ENCODE results near the gene RETREG3. TPM values are rescaled to one million over a fixed set of nuclear protein-coding genes. Genes with fewer than 3 reads are reported as not detected.

The RETREG3 gene
- total and polyA plus RNA-seq, 9 of the 15 experiments (the other 6 are each of a cell fraction or from before 2014, with no cell fraction given): 4.1 to 39.0 (median 16.9) TPM

GRCh38 chr17:42536372-42537155 lies 72.6 kb downstream of the RETREG3 start (continued):
- TF ChIP-seq, protein P1, sequence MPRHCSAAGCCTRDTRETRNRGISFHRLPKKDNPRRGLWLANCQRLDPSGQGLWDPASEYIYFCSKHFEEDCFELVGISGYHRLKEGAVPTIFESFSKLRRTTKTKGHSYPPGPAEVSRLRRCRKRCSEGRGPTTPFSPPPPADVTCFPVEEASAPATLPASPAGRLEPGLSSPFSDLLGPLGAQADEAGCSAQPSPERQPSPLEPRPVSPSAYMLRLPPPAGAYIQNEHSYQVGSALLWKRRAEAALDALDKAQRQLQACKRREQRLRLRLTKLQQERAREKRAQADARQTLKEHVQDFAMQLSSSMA (CRISPR knock-in tag; IDR thresholded peaks at IDR 0.05): no peak
- no peak; the same call in 1 of the 2 replicates for TF ChIP-seq SMAD3 (CRISPR knock-in tag; conservative IDR thresholded peaks at IDR 0.05)
- TF ChIP-seq CBFA2T3 (IDR thresholded peaks at IDR 0.05): peak; percentile 43
- no peak for TF ChIP-seq LCOR (CRISPR knock-in tag; IDR thresholded peaks at IDR 0.05)
- no peak for TF ChIP-seq ARHGAP35 (IDR thresholded peaks at IDR 0.05; ENCODE audit: partially characterized antibody)
- no peak for TF ChIP-seq SP1 (CRISPR knock-in tag; IDR thresholded peaks at IDR 0.05)
- no peak for TF ChIP-seq SRSF7 (optimal IDR thresholded peaks at IDR 0.05; ENCODE audit: low read depth, low read length)
- TF ChIP-seq ASH1L (IDR thresholded peaks at IDR 0.05; ENCODE audit: borderline replicate concordance, low read depth, partially characterized antibody): no peak
- TF ChIP-seq TSC22D4 (tag; IDR thresholded peaks at IDR 0.05): no peak
- peak; percentile 32 for TF ChIP-seq HMGN3 (IDR thresholded peaks at IDR 0.05; ENCODE audit: borderline replicate concordance, extremely low read depth, insufficient read length, low read depth, low read length)
- TF ChIP-seq CBFA2T2 (conservative IDR thresholded peaks at IDR 0.05): no peak; the same call in 1 of the 2 replicates
- TF ChIP-seq HDGF (IDR thresholded peaks at IDR 0.05): 0 out of 2 replicates have a peak, but pooled peaks have one; percentile 78
- no peak for TF ChIP-seq C11orf30 (IDR thresholded peaks at IDR 0.05; ENCODE audit: low read depth)
- TF ChIP-seq HDAC8 (tag; IDR thresholded peaks at IDR 0.05): no peak
- no peak for TF ChIP-seq MED1 (CRISPR knock-in tag; IDR thresholded peaks at IDR 0.05; ENCODE audit: borderline replicate concordance)
- no peak for TF ChIP-seq THAP12 (CRISPR knock-in tag; IDR thresholded peaks at IDR 0.05)
- no peak for TF ChIP-seq KAT2B (IDR thresholded peaks at IDR 0.05; ENCODE audit: low read depth, low read length)
- TF ChIP-seq UBTF (IDR thresholded peaks at IDR 0.05; ENCODE audit: borderline replicate concordance in 1 of 2, low read depth in 2 of 2, low read length in 2 of 2): peak; percentile 60 to 90; a peak in 3 of 4 replicates
- TF ChIP-seq ZNF24 (IDR thresholded peaks at IDR 0.05): peak; percentile 10; the same call in 1 of the 2 replicates
- no peak for TF ChIP-seq ZNF436 (CRISPR knock-in tag; IDR thresholded peaks at IDR 0.05)
- TF ChIP-seq TGIF2 (CRISPR knock-in tag; IDR thresholded peaks at IDR 0.05): no peak
- TF ChIP-seq ELK3 (CRISPR knock-in tag; IDR thresholded peaks at IDR 0.05): no peak
- no peak for TF ChIP-seq CHD4 (IDR thresholded peaks at IDR 0.05; ENCODE audit: insufficient read depth, insufficient replicate concordance, low read depth, low read length, poor library complexity, severe bottlenecking)
